Transverse colon (tissue), 4 donors: Measurements from ENCODE around the gene BIRC6.

Experiments used
- EP300 ChIP-seq: sonication (generic); formaldehyde crosslinking; IDR thresholded peaks from one replicate; pipeline ENCODE4 v1.6.1; 2017; ENCODE audit warnings: antibody characterized with exemption, low read depth
- POLR2A ChIP-seq: fragments of 450-650 bp; IDR thresholded peaks from one replicate; pipeline ENCODE4 v1.6.1; 2016; ENCODE audit warnings: antibody characterized with exemption, mild to moderate bottlenecking, moderate library complexity
- POLR2AphosphoS5 ChIP-seq, 3 donors: sonication (generic); formaldehyde crosslinking; IDR thresholded peaks; one replicate each; pipeline ENCODE4 v1.6.1; 2016; ENCODE audit warnings: antibody characterized with exemption in 3 of 3
- TF ChIP-seq, protein P1 (sequence below), 5 experiments: fragments of 200-600 bp in 3 of 5; fragments of 450-650 bp in 2 of 5; sonication (generic) in 3 of 5; IDR thresholded peaks; 1 replicate in 2 of 5; 2 replicates in 3 of 5; pipeline ENCODE4 v1.5.1; 2016 to 2017; ENCODE audit warnings: antibody characterized with exemption in 5 of 5, inconsistent platforms in 3 of 5, mild to moderate bottlenecking in 2 of 5, moderate library complexity in 1 of 5

DNA sequence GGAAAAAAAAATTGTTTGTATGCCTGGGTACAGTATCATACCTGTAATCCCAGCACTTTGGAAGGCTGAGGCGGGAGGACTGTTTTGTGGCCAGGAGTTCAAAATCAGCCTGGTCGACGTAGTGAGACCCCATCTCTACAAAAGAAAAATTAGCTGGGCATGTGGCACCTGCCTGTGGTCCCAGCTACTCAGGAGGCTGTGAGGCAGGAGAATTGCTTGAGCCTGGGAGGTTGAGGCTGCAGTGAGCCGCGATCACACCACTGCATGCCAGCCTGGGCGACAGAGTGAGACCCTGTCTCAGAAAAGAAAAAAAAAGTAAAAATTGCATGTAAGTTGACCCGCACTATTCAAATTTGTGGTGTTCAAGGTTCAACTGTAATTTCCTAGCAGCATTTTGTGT is 46.2 kb upstream of the BIRC6 start:
- no peak for TF ChIP-seq EP300
- TF ChIP-seq, protein P1, sequence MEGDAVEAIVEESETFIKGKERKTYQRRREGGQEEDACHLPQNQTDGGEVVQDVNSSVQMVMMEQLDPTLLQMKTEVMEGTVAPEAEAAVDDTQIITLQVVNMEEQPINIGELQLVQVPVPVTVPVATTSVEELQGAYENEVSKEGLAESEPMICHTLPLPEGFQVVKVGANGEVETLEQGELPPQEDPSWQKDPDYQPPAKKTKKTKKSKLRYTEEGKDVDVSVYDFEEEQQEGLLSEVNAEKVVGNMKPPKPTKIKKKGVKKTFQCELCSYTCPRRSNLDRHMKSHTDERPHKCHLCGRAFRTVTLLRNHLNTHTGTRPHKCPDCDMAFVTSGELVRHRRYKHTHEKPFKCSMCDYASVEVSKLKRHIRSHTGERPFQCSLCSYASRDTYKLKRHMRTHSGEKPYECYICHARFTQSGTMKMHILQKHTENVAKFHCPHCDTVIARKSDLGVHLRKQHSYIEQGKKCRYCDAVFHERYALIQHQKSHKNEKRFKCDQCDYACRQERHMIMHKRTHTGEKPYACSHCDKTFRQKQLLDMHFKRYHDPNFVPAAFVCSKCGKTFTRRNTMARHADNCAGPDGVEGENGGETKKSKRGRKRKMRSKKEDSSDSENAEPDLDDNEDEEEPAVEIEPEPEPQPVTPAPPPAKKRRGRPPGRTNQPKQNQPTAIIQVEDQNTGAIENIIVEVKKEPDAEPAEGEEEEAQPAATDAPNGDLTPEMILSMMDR (IDR thresholded peaks at IDR 0.05): no peak
- no peak for TF ChIP-seq POLR2A
- TF ChIP-seq POLR2AphosphoS5 (IDR thresholded peaks at IDR 0.05): no peak
